HG03045 (cell line): ENCODE measurements around the gene FAM227A.
"Not testable (repeated sequence)": the region's sequence is repeated elsewhere in the genome, so short reads cannot be mapped to it uniquely, and the experiment has no call there.

Source experiments
- ATAC-seq: cut with Tn5 transposase; IDR thresholded peaks from one replicate; pipeline ENCODE4 v1.9.1; 2021; ENCODE audit warnings: mild to moderate bottlenecking, moderate library complexity; ENCODE audit not compliant: unreplicated experiment

The FAM227A gene

DNA sequence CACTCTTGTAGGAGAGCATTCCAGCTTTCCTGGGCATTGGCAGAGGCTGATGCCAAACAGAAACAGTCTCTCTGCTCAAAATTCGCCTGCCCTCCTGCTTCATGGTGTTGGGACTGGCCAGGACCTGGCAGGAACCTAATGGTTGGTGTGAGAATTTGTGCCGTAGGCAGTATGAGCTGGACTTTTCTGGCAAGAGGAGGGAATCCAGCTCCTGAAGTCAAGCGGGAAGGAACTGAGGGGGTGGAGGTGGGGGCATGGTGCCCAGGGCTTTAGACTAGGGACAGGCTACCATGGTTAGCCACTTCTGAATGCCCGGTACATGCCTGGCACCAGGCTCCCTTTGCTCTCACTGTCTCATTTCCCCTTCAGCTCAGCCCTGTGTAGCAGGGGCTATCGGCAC lies 18.7 kb upstream of the FAM227A start:
- no peak for ATAC-seq

DNA sequence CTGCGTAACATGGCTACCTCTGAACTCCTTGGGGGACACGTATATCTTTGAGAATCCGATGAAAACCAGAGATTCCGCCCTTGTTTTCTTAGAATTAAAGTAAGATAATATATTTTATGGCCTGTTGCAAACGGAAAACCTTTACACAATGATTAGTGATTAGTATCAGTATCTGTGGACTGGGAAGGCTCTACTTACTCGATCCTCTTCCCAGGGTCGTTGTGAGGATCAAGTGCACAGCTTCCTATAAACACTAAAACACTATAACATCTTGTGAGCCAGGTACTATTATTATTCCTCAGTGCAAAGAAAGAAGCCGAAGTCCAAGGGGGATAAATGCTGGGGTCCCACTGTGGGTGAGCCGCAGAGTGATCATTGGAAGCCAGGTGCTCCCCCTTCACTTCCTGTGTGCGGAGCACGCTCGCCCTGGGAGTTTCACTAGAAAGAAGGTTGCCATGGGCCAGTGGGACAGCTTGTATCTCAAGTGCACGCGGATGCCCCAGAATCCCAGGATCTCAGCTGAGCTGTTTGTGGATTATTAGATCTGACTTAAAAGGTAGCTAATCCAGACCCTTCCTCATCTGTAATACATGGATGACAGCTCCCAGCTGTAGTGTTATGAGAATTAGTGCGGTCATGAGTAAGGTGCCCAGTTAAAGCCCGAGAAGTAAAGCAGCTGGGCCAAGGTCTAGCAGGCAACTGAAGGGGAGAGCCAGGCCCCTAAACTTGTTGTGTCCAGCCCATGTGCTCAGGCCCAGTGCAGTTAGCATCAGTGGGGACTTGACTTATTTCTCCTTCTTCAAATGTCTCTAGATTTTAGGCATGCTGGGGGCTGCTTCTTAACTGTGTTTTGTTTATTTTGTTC lies 1.1 kb upstream of the FAM227A start:
- ATAC-seq, result no peak

DNA sequence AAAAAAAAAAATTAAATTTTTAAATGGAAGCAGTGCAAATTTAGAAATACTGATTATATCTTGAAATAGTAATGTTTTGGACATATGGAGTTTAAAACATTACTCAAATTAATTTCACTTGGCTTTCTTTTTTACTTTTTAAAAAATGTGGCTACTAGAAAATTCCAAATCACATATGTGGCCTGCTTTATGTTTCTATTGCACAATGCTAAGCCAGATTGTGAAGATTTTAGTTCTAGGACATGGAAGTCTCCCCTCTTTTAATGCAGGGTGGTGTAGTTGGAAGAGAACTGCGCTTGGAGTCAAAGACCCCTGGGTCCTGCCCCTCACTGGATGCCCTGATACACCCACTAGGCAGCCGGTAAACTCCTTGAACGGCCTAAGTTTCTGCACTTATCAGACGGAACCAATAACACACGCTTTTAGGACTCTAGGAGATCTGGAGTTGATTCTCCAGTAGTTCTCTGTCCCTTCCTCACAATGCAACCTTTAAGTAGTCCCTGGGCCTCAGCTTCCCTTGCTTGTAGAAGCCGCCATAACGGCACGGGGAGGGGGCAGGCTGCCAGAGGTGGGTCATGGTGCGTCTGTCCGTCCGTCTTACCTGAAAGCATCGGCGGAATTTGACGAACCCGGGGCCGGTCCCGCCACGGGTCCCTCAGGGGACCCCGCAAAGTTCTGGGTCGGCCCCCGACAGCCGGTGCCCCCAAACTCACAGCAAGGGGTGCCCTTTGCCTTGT lies 505 bp downstream of the FAM227A start:
- ATAC-seq, result no peak

DNA sequence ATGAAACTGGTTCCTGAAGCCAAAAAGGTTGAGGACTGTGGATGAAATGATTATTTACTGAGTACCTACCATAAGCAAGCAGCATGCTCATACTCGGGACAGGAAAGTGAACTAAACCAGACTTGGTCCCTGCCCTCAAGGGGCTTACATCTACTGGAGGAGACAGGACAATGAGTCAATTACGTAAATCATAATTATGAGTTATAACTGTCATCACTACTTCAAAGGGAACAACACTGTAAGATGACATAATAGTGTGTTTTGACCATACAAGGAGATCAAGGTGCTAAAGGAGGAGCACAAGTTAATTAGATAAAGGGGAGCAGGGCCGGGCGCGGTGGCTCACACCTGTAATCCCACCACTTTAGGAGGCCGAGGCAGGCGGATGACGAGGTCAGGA lies 2.5 kb downstream of the FAM227A start:
- no peak for ATAC-seq

DNA sequence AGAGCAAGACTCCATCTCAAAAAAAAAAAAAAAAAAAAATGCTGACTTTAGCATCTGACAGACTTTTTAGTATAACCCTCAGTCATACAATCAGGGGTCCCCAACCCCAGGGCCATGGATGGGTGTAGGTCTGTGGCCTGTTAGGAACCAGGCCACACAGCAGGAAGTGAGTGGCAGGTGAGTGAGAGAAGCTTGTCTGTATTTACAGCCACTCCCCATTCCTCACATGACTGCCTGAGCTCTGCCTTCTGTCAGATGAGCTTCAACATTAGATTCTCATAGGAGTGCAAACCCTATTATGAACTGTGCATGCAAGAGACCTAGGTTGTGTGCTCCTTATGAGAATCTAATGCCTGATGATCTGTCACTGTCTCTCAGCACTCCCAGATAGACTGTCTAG lies 3.3 kb downstream of the FAM227A start:
- no peak for ATAC-seq

DNA sequence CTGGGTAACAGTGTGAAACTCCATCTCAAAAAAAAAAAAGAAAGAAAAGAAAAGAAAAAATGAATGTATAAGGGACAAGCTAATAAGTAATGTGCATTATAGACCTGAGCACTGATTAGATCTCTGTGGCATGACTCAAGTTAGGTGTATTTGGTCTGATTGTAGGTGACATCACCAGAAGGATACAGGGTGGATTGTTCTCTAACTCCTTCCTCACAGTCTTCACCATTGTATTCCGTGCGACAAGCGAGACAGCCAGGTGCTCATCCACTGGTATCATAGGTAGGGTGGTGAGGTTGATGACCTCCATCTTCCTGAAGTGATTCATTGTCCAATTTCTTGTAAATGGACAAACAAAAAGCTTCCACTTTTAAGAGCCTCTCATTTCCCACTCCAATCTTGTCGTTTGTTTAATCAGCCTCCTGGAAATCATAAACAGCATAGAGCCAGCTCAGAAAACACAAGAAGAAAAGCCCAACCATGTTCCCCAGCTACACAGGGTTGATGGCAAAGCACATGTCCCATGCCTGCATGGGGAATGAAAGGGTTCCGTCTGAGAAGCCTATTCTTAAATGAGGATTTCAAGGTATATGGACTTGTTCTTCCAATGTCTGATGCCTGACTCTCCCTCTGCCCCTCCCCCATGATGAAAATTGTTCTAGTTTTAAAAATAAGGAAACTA lies 6.2 kb downstream of the FAM227A start:
- ATAC-seq, result no peak

DNA sequence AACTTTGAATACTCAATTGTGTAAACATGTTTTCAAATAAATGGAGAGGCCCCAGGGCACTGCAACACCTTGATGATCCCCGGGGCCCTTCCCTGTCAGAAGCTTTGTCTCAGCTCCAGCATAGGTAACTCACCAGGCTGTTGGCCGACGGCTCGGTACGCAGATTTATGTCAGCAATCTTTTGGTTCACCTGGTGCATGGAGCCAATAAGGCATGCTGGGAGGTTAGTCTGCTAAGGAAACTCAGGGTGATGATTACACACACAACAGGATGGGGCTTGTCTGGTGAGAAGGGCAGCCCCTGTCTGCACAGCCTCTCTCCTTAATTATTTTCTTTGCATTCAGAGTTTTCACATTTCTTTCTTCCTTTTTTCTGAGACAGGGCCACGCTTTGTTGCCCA lies 10.8 kb downstream of the FAM227A start:
- no peak for ATAC-seq

DNA sequence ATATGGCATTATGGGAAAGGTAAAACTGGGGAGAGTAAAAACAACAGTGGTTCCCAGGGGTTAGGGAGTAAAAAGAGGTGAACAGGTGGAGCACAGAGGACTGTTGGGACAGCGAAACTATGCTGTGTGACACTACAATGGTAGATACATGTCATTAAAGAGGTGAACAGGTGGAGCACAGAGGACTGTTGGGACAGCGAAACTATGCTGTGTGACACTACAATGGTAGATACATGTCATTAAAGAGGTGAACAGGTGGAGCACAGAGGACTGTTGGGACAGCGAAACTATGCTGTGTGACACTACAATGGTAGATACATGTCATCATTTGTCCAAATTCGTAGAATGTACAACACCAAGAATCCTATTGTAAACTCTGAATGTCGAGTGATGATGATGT lies 11.9 kb downstream of the FAM227A start:
- ATAC-seq, result not testable (repeated sequence)

DNA sequence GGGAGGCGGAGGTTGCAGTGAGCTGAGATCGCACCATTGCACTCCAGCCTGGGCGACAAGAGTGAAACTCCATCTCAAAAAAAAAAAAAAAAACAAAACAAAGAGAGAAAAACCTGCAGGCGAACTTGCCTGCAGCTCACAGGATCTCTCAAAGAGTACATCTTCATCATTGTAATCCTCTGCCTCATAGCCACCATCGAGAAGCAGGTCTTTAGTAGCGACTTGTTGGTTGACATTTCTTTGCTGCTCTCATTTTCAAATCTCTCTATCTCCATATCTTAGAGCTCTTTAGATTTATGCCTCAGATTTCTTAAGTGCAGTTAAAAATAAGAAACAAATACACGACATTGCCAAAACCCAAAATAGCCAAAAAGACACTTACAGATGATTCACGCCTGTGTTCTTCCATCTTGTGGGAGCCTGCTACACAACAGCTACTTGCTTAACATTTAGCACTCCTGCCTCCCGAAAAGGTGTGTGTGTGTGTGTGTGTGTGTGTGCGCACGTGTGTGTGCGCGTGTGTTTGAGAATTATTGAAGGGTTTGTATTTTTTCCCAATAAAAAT lies 14.6 kb downstream of the FAM227A start:
- no peak for ATAC-seq

DNA sequence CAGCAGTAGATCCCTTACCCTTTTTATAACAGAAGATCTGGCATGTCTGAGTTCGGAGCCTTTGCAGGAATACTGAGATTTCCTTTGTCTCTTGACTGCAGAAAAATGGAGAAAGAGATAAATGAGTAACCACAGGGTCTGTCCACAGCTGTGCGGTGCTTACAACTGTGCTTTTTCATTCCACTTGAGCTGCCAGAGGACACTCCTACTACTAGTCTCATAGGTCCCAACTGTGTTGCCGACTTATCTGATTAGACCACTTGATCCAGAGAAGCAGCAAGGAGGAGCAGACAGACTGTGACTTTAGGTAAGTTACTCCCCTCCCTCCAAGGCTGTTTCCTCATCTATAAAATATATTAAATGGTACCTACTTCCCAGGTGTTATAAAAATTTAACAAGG lies 17.5 kb downstream of the FAM227A start:
- no peak for ATAC-seq

DNA sequence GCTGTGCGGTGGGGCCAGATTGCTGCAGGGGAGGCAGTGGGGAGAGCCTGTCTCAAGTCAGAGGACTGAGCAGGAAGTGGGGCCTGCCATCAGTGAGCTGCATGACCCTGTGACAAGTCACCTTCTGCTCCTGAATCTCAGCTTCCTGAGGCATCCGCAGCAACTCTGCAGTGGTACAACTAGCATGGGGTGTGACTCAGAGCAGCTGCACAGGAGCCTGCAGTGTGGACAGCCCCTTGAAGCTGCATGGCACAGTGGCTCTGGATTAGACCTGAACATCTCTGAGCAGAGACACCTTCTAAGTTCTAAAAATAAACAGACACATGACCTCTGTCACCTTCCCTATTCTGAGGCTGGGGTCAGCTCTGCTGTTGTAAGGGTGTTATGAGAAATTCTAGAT lies 18.0 kb downstream of the FAM227A start:
- no peak for ATAC-seq

DNA sequence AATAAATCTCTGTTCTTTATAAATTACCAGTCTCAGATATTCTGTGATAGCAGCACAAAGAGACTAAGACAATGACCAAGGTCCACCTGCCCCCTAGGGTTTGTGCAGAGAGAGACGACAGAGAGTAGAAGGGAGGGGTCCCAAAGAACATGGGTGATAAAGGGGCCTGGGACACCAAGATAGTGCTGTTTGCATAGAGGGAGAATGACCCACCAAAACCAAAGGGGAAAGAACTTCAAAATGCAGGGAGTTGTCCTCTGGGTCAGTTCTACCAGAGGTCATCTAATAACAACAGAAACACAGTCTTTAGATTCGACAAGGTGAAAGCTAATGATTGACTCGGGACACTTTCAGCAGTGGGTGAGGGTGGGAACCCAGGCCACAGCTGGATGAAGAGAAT lies 23.7 kb downstream of the FAM227A start:
- no peak for ATAC-seq

DNA sequence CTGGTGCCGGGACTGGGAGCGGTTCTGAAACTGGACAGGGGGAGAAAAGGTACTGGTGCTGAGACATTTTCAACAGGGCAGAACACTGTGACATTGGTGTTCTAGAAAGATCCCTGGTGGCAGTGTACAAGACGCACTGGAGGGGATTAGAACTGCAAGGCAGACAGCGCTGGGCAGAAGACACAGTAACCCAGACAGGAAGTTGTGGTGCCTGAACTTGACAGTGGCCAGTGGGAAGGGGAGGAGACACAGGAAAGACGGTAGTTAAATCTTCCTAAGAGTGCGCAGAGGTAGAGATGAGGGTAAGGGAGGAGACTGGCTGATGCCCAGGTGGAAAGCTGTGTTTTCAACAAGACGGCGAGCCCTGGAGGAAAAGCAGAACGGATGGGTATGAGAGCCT lies 24.5 kb downstream of the FAM227A start:
- ATAC-seq, result no peak

DNA sequence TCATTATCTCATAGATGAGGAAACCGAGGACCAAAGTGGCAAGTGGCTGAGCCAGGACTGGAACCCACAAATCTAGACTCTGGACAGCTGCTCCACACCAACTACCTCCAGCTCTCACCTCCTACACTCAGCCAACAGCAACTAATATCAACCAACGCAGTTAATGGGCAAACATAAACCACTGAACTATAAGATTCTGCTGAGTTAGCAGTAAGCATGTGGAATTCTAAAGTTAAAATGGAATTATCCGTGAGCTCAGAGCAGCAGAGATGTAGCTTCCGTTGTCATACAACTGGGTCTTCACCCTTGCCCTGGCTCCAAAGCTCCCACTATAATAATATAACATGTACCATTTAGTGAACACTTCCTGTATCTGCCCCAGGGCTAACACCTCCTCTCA lies 27.1 kb downstream of the FAM227A start:
- ATAC-seq, result no peak

DNA sequence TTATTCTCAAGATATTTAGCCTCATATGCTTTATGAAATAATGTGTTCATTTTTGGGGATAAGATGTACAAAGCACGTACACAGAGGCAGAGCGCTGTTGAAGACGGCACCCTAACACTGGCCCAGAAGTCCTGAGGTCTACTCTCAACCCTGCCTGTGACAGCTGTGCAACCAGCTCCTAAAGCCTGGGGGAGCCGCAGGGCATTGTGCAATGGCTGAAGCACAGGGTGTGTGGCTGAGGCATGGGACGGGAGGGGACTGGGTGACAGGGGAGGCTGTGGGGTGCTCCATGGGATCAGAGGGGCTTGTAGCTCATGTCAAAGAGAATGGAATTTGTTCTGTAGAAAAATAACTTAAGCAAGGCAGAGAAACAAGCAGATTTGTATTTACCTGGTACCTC lies 27.7 kb downstream of the FAM227A start:
- ATAC-seq, result no peak

DNA sequence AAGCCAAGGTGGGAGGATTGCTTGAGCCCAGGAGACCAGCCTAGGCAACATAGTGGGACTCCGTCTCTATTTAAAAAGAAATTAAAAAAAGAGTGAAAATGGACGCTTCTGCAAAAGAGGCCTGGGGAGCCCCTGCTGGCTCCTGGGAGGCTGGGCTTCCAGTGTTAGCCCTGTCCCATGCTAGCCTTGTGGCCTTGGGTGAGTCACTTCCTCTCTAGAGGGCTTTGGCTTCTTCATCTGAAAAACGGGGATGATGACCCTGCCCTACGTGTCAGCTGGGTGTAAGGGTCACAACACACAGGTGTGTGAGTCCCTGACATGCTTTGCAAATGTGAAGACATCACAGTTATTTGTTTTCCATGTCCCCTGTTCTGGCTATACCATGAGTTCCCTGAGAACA lies 32.8 kb downstream of the FAM227A start:
- ATAC-seq, result no peak

DNA sequence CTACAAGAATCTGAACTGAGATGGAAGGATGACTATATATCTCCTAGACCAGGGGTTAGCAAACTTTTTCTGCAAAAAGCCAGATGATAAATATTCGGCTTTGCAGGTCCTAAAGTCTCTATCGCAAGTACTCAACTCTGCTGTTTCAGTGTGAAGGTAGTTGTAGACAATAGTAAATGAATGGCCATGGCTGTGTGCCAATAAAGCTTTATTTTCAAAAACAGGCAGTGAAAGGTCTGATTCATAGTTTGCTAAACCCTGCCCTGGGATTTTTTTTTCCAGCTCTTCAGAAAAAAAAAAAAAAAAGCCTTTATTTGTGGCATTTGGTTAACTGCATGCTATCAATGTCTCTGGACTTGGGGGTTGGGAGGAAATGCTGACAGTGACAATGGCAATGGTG lies 37.5 kb downstream of the FAM227A start:
- no peak for ATAC-seq

DNA sequence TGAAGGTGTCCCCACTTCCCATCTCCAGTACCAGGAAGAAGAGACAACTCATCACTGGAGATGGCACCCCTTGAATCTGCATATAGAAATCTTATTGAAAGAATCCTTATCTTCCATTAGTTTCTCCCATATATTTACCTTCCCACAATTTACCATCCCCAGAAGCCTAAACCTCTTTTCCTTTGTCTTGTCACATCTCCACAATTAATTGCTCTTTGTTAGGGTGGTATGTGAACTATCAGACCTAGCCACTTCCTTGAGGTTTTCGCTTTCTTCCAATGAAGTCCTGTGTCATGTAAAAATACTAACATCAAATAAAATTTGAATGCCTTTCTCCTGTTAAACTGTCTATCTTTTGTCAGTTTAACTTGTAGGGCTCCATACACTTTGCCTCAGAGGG lies 37.9 kb downstream of the FAM227A start:
- ATAC-seq, result no peak

DNA sequence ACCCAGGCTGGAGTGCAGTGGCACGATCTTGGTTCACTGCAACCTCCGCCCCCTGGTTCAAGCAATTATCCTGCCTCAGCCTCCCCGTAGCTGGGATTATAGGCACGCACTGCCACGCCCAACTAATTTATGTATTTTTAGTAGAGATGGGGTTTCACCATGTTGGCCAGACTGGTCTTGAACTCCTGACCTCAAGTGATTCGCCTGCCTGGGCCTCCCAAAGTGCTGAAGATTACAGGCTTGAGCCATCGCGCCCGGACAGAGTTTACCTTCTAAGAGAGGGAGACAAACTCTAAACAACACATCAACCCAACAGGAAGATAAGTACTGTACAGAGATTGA lies 41.2 kb downstream of the FAM227A start:
- not testable (repeated sequence) for ATAC-seq

DNA sequence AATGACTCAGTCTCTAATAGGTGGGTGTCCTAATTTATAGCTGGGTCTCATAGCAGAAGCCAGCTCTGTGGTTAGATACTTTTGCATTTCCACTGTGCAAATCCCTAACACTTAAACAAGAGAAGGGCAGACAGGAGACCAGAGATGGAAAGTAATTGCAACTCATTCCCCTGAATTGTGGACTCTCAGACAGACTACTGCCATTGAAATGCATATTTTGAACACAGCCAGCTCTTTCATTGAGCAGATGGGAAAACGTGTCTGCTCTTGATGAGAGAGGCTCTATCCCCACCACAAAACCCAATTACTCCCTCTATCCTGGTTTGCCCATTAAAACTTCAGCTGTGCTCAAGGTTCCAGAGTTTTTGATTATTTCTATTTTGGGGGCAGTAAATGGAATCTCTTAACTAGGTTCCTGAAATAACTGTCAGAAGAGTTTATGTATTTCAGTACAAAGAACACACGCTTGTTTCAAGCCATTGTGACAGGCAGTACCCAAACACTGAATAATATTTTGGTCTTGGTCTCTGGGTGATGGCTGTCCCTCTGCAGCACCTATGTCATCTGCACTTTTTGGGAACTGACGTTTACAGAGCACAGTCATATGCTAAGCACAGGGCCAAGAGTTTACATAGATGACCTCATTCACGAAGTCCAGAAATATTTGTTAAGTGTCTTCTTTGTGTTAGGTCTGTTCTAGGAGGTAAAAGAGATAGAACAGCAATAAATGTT lies 41.7 kb downstream of the FAM227A start:
- ATAC-seq, result no peak

DNA sequence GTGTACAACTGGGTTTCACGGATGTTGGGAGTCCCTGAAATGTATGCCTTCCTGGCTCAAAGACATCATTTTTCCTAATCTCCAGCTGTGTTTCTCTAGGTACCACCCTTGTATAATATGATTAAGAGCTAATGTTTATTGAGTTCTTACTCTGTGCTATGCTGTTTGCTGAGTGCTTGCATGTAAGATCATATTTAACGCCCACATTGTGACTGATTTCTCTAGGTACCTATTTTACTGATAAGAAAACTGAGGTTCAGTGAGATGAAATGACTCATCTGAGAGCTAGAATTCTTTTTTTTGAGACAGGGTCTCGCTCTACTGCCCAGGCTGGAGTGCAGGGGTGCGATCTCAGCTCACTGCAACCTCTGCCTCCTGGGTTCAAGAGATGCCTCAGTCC lies 42.6 kb downstream of the FAM227A start:
- ATAC-seq, result no peak
